22Rv1 (cell line): ENCODE results near the gene FAM240B.

Experiments
- H3K27ac ChIP-seq: fragments of 450-650 bp; 2 replicates; pipeline ENCODE4 v1.5.1; 2017
- CTCF ChIP-seq: fragments of 450-650 bp; IDR thresholded peaks from 2 replicates; pipeline ENCODE4 v1.5.1; 2017; ENCODE audit warnings: mild to moderate bottlenecking
- ZFX ChIP-seq: fragments of 450-650 bp; IDR thresholded peaks from 2 replicates; pipeline ENCODE4 v1.6.1; 2017; ENCODE audit warnings: antibody characterized with exemption, borderline replicate concordance

The FAM240B gene

GRCh38 chr9:38747067-38747466, 27.1 kb upstream of the FAM240B start:
- TF ChIP-seq CTCF = no peak
- no peak for TF ChIP-seq ZFX
- no peak overlapping the region for H3K27ac ChIP-seq

- TF ChIP-seq CTCF (no peak), ZFX (no peak)
- no peak overlapping the region for H3K27ac ChIP-seq
These were observed 26.4 kb upstream of the FAM240B start for GRCh38 chr9:38746303-38746702.

- no peak for TF ChIP-seq ZFX
- TF ChIP-seq CTCF = no peak
- no peak overlapping the region for H3K27ac ChIP-seq
These were observed 24.6 kb upstream of the FAM240B start for GRCh38 chr9:38744484-38744883.

- TF ChIP-seq ZFX = no peak
- TF ChIP-seq CTCF = no peak
- no peak overlapping the region for H3K27ac ChIP-seq
These were observed 17.3 kb upstream of the FAM240B start for GRCh38 chr9:38737246-38737645.

GRCh38 chr9:38734831-38735230, 14.9 kb upstream of the FAM240B start:
- H3K27ac ChIP-seq = no peak overlapping the region
- TF ChIP-seq CTCF (no peak), ZFX (no peak)

GRCh38 chr9:38733503-38733902, 13.6 kb upstream of the FAM240B start:
- TF ChIP-seq ZFX = no peak
- no peak for TF ChIP-seq CTCF

GRCh38 chr9:38732885-38733284, 13.0 kb upstream of the FAM240B start:
- H3K27ac ChIP-seq = no peak overlapping the region
- no peak for TF ChIP-seq CTCF

More at GRCh38 chr9:38733503-38733902, 13.6 kb upstream of the FAM240B start:
- no peak overlapping the region for H3K27ac ChIP-seq
